ENCODE results near the gene BCL7C. TPM values are rescaled to one million over a fixed set of nuclear protein-coding genes. Genes with fewer than 3 reads are reported as not detected.

Gene BCL7C
- total RNA-seq, 1 donor from 2014 or later, result 35.0 TPM

DNA sequence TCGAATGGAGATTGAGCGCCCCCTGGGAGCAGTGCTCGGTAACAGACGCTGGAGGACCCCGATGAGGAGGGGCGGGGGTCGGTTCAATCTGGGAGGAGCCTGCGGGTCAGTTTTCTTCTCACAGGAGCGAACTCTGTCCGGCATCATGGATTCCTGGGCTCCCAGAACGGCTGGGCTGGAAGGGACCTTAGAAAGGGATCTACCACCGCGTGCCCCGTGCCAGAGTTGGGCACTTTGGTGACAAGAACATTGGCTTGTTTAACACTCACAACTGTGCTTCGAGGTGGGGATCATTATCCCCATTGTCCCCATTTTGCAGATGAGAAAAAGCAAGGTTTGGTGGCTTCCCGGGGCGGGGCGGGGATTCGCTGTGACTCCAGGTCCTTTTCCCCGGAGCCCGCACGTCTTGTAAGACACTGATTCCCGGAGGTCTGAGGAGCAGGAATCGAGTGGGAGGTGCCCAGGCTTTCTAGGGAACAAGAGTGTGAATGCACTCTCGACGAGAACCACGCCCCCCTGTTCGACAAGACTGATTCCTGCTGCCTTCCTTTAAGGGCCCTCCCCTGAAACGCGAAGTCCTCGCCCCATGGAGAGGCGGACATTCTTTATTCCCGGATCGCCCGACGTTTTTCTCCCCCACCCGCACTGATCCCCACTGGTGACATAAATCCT, 28.0 kb upstream of the BCL7C start:
- TF ChIP-seq, protein P1, sequence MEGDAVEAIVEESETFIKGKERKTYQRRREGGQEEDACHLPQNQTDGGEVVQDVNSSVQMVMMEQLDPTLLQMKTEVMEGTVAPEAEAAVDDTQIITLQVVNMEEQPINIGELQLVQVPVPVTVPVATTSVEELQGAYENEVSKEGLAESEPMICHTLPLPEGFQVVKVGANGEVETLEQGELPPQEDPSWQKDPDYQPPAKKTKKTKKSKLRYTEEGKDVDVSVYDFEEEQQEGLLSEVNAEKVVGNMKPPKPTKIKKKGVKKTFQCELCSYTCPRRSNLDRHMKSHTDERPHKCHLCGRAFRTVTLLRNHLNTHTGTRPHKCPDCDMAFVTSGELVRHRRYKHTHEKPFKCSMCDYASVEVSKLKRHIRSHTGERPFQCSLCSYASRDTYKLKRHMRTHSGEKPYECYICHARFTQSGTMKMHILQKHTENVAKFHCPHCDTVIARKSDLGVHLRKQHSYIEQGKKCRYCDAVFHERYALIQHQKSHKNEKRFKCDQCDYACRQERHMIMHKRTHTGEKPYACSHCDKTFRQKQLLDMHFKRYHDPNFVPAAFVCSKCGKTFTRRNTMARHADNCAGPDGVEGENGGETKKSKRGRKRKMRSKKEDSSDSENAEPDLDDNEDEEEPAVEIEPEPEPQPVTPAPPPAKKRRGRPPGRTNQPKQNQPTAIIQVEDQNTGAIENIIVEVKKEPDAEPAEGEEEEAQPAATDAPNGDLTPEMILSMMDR (conservative IDR thresholded peaks at IDR 0.05), result peak; percentile 95
- peak; percentile 98 for DNase-seq (ENCODE audit: extremely low spot score, unreplicated experiment)
- Mint-ChIP-seq H3K27me3 (no peaks in the 10 kb centered on the region), H3K27ac (peak overlapping the region; percentile 100), H3K36me3 (no peaks in the 10 kb centered on the region), H3K4me1 (ENCODE audit: unreplicated experiment) (peaks cover 18% of the 10 kb centered on the region), H3K9me3 (no peaks in the 10 kb centered on the region), H3K4me3 (peak overlapping the region; percentile 100)

GRCh38 chr16:30921459-30921747, 27.5 kb upstream of the BCL7C start:
- H3K36me3 Mint-ChIP-seq, result no peaks in the 10 kb centered on the region
- H3K4me3 Mint-ChIP-seq, result peak overlapping the region; percentile 100
- peaks cover 13% of the 10 kb centered on the region for H3K4me1 Mint-ChIP-seq (ENCODE audit: unreplicated experiment)
- peak overlapping the region; percentile 100 for H3K27ac Mint-ChIP-seq
- no peak for DNase-seq (ENCODE audit: extremely low spot score, unreplicated experiment)
- TF ChIP-seq, protein P1 (conservative IDR thresholded peaks at IDR 0.05), result no peak
- no peaks in the 10 kb centered on the region for H3K27me3 Mint-ChIP-seq
- H3K9me3 Mint-ChIP-seq, result no peaks in the 10 kb centered on the region

GRCh38 chr16:30920891-30921290, 27.0 kb upstream of the BCL7C start:
- TF ChIP-seq, protein P1 (conservative IDR thresholded peaks at IDR 0.05), result no peak
- no peak for DNase-seq (ENCODE audit: extremely low spot score, unreplicated experiment)
- no peaks in the 10 kb centered on the region for H3K9me3 Mint-ChIP-seq
- H3K27ac Mint-ChIP-seq, result no peak overlapping the region
- no peaks in the 10 kb centered on the region for H3K36me3 Mint-ChIP-seq
- H3K4me3 Mint-ChIP-seq, result peak overlapping the region; percentile 58
- peaks cover 8% of the 10 kb centered on the region for H3K4me1 Mint-ChIP-seq (ENCODE audit: unreplicated experiment)
- no peaks in the 10 kb centered on the region for H3K27me3 Mint-ChIP-seq

GRCh38 chr16:30918614-30919013, 24.7 kb upstream of the BCL7C start:
- TF ChIP-seq, protein P1 (conservative IDR thresholded peaks at IDR 0.05), result no peak
- Mint-ChIP-seq H3K36me3 (no peaks in the 10 kb centered on the region), H3K4me1 (ENCODE audit: unreplicated experiment) (no peaks in the 10 kb centered on the region), H3K27ac (no peak overlapping the region), H3K27me3 (no peaks in the 10 kb centered on the region), H3K9me3 (no peaks in the 10 kb centered on the region), H3K4me3 (no peak overlapping the region)
- DNase-seq (ENCODE audit: extremely low spot score, unreplicated experiment), result no peak

DNA sequence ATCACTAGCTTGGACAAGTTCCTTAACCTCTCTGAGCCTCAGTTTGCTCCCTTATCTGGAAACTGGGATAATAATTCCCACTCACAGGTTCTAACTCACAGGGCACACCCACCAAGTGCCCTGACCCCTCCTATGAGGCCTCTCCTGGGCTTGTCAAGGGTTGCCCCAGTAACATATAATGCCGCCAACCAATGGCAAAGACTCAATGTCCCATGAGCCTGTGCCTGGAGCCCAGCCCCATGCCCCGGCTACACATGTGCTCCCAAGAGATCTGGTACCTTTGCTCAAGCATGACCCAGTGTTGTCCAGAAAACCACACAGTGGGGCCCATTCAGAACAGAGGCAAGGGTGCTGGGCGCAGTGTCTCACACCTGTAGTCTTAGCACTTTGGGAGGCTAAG, 21.0 kb upstream of the BCL7C start:
- no peaks in the 10 kb centered on the region for H3K27me3 Mint-ChIP-seq
- no peaks in the 10 kb centered on the region for H3K9me3 Mint-ChIP-seq
- H3K4me1 Mint-ChIP-seq (ENCODE audit: unreplicated experiment), result no peaks in the 10 kb centered on the region
- DNase-seq (ENCODE audit: extremely low spot score, unreplicated experiment), result no peak
- H3K4me3 Mint-ChIP-seq, result no peak overlapping the region
- H3K36me3 Mint-ChIP-seq, result no peaks in the 10 kb centered on the region
- TF ChIP-seq, protein P1 (conservative IDR thresholded peaks at IDR 0.05), result no peak
- H3K27ac Mint-ChIP-seq, result no peak overlapping the region
